Raji (cell line): Measurements from ENCODE around the gene GADD45B.

Experiments used
- POLR2A ChIP-seq: IDR thresholded peaks from 2 replicates; pipeline ENCODE4 v1.6.1; 2011; ENCODE audit warnings: low read depth, low read length, control low read depth; ENCODE audit not compliant: insufficient read depth

The GADD45B gene

DNA sequence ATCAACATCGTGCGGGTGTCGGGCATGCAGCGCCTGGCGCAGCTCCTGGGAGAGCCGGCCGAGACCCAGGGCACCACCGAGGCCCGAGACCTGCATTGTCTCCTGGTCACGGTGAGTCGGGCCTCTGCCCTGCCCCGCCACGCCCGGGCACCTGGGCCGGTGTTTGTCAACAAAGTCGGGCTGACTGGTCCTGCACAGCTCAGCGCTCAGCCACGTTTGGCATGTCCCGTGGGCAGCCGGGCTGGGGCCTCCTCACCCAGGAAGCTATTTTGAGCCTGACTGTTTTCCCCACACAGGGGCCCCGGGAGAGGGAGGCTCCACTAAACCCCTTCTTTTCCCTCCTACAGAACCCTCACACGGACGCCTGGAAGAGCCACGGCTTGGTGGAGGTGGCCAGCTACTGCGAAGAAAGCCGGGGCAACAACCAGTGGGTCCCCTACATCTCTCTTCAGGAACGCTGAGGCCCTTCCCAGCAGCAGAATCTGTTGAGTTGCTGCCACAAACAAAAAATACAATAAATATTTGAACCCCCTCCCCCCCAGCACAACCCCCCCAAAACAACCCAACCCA is 1.3 kb downstream of the GADD45B start:
- TF ChIP-seq POLR2A: no peak

DNA sequence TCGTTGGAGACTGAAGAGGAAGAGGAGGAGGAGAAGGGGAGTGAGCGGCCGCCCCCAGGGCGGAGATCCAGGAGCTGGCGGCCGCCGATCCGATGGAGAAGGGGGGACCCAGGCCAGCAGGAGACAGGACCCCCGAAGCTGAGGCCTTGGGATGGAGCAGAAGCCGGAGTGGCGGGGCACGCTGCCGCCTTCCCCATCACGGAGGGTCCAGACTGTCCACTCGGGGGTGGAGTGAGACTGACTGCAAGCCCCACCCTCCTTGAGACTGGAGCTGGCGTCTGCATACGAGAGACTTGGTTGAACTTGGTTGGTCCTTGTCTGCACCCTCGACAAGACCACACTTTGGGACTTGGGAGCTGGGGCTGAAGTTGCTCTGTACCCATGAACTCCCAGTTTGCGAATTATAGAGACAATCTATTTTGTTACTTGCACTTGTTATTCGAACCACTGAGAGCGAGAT is 1.8 kb downstream of the GADD45B start:
- TF ChIP-seq POLR2A: no peak; the same call in 1 of the 2 replicates

DNA sequence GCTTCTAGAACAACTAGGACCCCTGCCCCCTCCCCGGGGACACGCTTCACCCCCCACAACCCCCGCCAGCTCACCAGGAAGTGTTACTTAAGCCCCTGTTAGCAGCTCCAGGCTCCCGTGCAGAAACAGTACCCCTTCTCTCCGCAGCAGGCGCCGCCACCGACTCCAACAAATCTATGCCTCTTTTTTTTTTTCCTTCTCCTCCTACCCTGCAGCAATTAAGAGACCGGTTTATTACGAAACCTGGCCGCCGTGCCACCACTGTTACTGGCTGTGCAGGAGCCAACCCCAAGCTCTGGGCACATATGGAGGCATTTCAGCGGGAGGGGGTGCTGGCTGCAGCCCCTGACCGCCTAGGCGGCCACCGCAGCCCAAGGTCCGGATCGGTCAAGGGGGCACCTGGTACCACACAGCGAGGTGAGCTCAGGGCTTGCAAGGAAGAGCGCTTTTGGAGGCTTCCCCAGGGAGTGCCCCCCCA is 2.4 kb downstream of the GADD45B start:
- TF ChIP-seq POLR2A: peak; percentile 19; the same call in 1 of the 2 replicates

DNA sequence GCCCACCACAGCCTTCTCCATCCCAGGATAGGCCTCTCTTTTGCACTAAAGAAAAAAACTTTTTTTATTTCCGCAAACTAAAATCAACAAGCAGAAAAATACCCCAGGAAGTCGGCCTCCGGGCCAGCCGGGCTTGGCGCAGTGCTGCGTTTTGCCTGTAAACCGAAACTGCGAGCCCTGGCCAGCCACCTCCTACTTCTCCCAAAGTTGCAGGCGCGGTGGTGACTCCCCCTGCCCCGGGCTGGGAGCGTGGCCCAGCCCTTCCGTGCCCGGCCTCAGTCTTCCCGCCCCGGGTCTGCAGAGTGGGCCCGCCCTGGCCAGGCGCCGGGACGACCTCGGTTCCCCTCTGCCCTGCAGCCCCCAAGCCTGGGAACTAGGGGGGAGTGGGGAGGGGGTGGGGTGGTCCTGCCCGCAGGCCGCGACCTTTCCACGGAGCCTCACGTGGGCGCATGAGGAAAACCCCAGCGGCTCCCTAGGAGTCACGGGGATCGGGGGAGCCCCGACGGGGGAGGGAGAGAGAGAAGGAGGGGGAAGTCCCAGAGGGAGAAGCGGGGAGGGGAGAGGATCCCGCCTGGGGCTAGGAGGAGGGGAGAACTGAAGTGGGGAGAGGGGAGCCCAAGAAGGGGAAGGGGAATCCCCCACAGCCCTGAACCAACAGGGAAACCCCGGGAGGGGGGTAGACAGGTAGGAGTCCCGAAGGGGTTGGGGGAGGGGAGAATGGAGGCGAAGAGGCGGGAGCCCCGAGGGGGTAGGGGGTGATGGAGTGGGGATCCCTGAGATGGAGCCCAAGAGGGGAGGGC is 3.0 kb downstream of the GADD45B start:
- no peak; the same call in none of the 2 replicates for TF ChIP-seq POLR2A

DNA sequence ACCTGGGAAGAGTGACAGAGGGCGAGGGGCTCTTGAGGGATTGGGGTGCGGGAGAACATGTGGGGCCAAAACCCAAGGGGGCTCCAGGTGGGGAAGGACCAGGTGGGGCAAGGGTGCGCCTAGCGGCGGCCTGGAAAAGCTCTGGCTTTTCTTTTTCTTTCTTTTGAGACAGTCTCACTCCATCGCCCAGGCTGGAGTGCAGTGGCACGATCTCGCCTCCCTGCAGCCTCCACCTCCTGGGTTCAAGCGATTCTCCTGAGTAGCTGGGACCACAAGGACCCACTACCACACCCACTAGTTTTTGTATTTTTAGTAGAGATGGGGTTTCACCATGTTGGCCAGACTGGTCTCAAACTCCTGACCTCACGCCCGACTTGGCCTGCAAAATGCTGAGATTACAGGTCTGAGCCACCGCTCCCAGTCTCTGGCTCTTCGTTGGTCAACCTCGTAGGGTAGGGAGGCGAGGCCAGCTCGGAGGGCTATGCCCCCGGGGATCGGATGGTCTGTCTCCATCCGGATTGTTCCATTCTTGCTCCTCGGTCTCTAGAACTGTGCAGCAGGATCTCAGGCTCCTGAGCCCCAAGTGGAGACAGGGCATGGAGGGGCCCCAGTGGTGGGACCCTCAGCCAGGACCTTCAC is 3.7 kb downstream of the GADD45B start:
- TF ChIP-seq POLR2A: no peak

DNA sequence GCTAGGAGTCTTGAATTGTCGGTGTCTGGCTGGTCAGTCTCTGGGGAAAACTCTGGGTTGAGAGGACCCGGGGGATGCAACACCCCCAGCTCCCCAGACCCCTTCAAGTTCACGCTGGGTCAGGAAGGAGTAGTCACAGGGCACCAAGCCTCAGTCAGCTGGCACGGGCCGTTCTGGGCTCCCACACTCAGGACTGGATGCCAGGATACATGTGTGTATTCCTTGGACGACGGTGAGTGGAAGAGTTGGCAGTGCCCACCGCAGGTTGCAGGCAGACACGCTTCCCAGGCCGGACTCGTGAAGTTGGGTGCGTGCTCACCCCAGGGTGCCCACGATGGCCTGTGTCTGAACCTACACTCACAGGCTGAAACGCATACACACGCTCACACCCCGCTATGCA is 5.5 kb downstream of the GADD45B start:
- no peak for TF ChIP-seq POLR2A

DNA sequence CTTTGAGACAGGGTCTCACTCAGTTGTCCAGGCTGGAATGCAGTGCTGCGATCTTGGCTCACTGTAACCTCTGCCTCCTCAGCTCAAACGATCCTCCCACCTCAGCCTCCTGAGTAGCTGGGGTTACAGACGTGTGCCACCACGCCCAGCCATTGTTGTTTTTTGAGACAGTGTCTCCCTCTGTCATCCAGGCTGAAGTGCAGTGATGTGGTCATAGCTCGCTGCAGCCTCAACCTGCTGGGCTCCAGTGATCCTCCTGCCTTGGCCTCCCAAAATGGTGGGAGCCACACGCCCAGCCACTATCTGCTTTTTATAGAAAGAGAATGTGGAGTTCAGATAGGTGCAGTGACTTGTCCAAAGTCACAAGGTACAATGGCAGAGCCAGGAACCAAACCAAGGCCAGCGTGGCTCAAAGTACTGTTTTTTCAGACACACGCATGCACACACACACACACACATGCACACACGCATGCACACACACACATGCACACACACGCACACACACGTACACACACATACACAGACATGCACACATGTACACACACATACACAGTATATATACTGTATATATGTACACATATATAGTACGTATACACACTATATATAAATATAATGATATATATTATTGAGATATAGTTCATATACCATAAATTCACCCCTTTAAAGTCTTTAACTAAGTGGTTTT is 6.6 kb downstream of the GADD45B start:
- TF ChIP-seq POLR2A: no peak

DNA sequence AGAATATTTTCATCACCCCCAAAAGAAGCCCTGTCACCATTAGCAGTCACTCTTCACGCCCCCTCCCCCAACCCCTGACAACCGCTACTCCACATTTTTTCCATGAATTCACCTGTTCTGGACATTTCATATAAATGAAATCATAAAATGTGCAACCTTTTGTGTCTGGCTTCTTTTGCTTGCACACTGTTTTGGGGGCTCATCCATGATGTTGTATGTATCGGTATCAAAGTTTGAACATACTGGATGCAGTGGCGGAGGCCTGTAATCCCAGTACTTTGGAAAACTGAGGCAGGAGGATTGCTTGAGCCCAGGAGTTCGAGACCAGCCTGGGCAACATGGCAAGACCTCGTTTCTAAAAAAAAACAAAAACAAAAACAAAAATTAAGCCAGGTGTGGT is 7.2 kb downstream of the GADD45B start:
- no peak for TF ChIP-seq POLR2A

DNA sequence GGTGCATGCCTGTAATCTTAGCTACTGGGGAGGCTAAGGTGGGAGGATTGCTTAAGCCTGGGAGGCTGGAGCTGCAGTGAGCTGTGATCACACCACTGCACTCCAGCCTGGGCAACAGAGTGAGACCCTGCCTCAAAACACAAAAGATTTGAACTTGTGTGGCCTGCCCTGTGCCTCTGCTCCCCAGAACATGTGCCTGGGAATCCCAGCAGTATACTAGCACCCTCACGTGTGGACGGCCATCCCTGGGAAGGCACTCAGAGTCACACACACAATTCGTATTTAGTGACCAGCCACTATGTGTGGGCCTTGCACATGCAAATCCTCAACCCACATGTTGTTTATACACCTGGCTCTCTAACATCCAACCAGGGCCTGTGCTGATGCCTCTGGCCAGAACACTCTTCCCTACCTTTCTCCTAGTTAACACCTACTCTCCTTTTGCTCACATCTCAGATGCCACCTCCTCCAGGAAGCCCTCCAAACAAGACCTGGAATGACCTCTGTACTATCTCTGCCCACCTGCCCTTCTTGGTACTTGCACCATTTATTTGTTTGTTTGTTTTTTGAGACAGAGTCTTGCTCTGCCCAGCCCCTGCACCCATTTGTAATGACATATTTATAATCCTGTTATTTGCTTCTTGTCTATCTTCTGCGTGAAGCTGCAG is 7.7 kb downstream of the GADD45B start:
- TF ChIP-seq POLR2A: no peak

DNA sequence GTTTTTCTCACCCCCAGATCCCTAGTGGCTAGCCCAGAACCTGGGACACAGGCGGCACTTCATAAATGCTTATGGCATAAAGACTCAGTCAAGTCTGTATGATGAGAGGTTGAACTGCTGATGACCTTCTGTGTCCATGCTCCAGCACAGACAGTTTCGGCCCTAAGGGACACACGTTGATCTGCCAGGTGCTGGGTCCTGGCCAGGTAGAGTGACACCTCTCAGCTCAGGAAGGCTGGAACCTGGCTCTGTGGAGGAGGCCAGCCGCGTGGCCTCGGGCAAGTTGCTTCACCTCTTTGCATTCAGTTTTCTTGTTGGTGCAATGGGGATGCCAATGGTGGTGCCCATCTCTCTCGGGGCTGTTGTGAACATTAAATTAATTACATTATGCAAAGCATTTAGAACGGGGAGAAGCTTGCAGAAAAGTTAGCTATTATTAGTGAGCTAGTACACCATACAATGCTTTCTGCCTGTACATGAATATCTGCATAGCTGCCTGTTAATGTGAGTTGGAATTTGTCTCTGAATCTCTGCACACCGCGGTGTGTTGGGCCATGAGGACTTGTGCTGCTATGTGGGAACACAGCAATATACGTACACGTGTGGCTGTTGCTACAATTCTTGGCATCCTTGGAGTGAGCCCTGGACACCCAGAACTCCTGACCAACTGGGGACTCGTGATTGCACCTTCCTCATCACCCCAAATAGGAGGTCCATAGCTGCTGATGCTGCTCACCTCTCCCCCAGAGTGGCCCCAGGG is 8.4 kb downstream of the GADD45B start:
- no peak for TF ChIP-seq POLR2A

DNA sequence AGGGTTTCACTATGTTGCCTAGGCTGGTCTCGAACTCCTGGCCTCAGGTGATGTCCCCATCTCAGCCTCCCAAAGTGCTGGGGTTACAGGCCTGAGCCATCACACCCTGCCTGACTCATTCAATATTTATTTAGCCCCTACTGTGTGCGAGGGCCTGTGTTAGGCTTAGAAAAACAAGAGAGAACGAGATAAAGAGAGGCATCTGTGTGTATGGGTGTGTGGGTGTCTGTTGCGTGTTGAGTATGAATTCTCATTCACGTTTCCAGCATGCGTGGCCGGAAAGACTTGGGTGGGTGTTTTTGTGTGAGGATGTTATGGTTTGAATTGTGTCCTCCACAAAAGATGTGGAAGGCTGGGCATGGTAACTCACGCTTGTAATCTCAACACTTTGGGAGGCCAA is 9.5 kb downstream of the GADD45B start:
- TF ChIP-seq POLR2A: no peak

DNA sequence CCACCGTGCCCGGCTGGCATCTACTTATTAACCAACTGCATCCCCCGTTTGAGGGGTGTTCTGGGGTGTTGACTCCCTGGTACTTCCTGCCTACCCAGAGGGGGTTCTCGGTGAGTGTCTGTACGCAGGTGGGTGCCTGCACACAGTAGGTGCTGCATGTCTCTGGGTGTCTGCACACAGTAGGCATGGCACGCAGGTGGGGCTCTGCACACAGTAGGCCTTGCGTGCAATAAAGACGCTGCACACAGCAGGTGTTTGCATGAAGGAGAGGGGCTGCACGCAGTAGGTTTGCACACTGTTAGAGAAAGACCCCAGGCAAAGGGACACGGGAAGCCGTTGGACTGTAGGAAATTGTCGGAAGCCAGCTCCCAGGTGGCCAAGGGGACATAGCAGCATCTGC is 11.2 kb downstream of the GADD45B start:
- TF ChIP-seq POLR2A: no peak

DNA sequence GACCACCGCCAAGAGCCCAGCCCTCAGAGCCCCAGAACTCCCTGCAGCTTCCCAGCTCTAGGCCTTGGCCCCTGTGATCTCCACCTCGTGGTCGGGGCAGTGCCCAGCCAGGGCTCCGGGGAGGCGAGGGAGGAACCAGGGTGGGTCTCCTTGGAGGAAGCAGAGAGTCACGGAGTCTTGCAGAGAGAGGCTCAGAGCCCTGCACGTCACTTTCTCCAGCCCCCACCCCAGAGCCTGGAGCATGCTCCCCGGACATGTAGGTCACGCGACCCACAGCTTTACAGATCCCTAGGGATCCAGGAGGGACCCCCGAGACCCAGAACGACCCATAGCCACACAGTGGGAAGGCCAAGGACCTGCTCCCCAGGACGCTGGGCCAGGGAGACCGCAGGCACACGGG is 11.9 kb downstream of the GADD45B start:
- TF ChIP-seq POLR2A: no peak

DNA sequence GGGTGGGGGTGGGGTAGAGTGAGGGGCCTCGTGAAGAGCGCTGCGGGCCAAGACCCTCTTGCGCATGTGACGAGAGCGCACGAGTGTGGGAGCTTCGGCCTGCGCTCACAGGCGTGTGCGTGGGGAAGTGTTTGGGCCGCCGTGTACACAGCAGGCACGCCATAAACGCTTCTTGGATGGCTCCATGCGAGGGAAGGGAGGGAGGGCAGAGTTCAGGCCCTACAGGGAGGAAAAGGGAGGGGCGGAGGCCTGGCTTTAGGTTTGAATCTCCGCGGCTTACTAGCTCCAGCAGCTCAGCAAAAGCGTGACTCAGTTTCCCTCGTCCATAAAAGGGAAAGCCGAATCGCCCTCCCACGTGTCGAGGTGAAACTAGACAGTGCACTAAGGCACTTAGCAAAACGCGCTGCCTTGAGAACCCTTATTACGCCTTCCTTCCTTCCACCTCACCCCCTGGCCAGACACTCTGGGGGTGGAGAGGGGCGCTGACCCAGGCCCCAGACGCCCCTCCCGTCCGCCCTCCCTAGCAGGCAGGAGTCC is 12.5 kb downstream of the GADD45B start:
- TF ChIP-seq POLR2A: no peak
